NCI-H146 (cell line): ENCODE data around the gene PLCB4.
A peak's percentile ranks its signal among the peaks of the same experiment; 100 is the strongest.

Experiments used
- DNase-seq: peaks from one replicate; lab custom pipeline; 2025; lab: John Stamatoyannopoulos, UW

The PLCB4 gene

GRCh38 chr20:9453201-9453600 lies 384.3 kb downstream of the PLCB4 start:
- DNase-seq, result no peak

DNA sequence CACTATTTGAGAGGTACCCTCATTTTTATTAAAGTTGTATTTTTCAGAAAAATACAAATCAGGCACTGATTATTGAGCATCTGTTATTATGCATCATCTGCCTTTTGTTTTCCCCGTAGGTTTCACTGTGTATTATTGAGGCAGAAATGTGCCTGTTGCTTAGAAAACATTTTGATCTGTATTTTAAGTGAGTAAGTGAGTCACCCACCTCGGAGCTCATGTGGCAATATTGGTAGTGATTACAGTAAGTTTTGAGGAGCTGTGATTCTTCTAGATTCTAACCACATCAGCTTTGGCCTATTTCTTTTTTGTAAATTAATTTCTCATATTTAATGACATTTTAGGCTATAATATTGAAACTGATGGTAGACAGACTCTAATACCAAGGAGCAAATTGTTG lies 385.9 kb downstream of the PLCB4 start:
- no peak for DNase-seq

- DNase-seq, result no peak
These were observed 388.2 kb downstream of the PLCB4 start for GRCh38 chr20:9457136-9457535.

- DNase-seq, result peak; percentile 56
These were observed 389.4 kb downstream of the PLCB4 start for GRCh38 chr20:9458138-9458796.

DNA sequence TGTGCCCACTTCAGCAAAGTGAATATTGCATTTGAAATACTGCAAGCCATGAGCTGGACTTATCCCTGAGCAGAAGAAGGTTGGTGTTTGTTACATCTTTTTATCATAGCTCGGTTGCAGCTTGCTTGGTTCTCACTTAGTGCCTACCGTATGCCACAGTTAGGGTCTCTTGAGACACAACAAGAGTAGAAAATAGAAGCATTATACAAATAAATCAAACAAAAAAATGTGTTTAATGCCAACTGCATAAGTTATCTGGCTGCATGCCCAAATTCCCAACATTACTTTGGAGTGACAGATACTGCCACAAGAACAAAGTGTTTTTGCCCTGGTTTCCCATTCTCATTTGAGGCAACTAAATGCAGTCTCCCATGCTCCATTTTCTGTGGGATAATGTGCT lies 391.6 kb downstream of the PLCB4 start:
- DNase-seq, result no peak

GRCh38 chr20:9467995-9468394 lies 399.1 kb downstream of the PLCB4 start:
- DNase-seq, result peak; percentile 30

- no peak for DNase-seq
These were observed 406.0 kb downstream of the PLCB4 start for GRCh38 chr20:9474835-9475415.

DNA sequence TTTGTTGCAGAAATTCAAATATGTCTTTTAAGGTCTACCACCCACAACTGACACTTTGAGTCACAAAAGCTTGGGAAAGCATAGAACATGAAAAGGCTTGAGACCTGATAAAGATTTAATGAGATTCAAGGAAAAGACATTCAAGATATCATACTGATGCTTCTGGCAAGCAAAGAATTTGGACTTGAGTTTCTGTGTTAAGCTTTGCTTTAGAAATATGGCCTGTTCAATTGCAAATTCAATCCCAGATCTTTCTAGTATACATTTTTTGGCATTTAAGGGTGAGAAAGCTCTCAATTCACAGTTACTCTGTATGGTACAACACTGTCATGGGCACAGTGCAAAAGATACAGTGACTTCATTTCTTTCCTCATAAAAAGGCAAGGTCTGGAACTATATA lies 406.6 kb downstream of the PLCB4 start:
- no peak for DNase-seq

DNA sequence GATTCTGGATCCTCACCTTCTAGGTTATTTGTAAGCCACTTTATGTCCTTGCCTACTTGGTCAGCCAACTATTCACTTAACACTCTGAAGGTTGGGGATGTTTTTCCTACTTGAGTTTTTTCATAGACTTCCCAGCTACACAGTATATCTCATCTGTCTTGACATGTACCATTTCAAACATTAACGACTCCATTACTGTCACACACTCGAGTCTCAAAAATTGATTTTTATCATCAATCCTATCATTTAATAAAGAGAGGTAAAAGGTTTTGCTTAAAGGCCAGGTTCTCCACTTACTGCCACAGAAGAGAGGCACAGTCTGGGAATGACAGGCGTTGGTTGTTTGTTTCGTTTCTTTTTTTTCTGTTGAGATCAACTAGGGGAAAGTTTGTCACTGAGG lies 407.3 kb downstream of the PLCB4 start:
- no peak for DNase-seq

- DNase-seq, result no peak
These were observed 407.8 kb downstream of the PLCB4 start for GRCh38 chr20:9476637-9477036.

DNA sequence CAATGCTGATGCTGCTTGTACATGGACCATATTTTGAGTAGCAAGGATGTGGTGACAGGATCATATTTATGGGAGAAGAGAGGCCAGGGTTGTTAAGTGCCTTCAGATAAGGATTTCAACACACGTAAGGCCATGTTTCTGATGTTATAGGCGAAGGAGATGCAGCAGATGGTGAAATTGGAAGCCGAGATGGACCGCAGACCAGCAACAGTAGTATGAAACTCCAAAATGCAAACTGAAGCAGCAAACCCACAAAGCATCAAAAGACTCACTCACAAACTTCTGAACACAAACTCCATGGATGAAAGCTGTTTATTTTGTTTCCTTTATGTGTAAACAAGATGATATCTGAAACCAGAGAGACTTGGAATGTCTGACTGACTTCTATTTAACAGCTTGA lies 409.9 kb downstream of the PLCB4 start:
- DNase-seq, result no peak

- DNase-seq, result no peak
These were observed 411.2 kb downstream of the PLCB4 start for GRCh38 chr20:9480066-9480465.

DNA sequence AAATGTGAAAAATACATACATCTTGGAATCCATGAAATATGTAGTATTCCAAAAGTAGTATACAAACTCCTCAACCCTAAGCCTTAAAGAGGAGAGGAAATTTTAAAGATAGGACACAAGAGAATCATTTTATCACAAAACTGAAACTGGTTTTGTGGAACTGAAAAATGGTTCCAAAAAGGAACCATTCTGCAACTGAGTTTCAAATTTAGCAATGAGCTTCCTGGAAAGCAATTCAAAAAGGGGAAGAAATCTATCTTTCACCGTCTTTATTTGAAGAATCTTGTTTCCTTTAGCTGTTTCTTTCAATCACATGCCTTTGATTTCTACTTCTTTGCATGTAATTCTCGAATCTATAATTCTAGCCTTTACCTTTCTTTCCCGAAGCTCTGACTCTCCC lies 413.3 kb downstream of the PLCB4 start:
- DNase-seq, result no peak

- DNase-seq, result no peak
These were observed 414.2 kb downstream of the PLCB4 start for GRCh38 chr20:9483131-9483530.

DNA sequence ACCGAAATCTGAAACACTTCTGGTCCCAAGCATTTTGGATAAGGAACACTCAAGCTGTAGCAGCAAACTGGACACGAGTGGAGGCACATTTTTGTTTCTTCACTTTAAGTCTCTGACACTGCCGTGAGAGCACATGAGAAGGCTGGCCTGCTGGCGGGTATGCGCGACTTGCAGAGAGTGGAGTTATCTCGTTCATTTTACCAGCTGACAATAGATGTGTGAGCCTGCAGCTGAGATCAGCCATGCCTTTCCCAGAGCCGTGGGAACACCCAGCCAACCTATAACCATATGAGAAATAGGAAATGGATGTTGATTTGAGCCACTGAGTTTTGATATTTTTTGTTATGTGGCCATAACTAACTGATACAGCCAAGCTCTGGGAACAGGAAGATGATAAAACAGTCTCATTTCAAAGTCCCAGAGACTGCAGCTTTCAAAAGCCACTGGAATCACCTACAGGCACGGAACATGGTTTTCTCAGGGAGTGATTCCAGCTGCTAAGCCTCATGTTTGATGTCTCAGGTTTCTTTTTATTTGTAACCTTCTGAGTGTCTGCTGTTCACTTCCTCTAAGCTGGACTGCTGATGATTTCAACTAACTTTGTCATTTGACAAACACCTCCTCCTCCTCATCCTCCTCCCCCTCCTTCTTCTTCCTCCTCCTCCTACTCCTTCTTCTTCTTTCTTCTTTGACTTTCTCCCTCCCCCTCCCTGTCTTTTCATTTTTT lies 416.9 kb downstream of the PLCB4 start:
- no peak for DNase-seq

GRCh38 chr20:9487231-9487630 lies 418.3 kb downstream of the PLCB4 start:
- DNase-seq, result no peak

DNA sequence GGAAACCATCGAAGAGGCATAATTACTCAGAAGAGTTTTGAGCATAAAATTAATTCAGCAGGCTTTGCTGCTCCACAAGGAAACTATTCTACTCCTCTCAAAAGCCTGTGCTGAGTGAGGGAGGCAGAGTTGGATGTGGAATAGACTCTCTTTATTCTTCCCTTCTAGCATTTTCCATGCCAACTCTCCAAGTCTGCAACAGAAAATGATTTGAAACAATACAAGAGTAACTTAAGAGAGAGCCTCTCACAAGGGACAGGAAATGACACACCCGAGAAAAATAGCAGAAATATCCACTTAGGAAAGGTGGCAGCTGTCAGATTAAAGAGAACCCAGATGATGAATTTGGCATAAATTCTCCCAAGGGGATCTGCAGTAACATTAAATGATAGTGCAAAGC lies 419.2 kb downstream of the PLCB4 start:
- no peak for DNase-seq

- DNase-seq, result no peak
These were observed 421.3 kb downstream of the PLCB4 start for GRCh38 chr20:9490161-9490560.

DNA sequence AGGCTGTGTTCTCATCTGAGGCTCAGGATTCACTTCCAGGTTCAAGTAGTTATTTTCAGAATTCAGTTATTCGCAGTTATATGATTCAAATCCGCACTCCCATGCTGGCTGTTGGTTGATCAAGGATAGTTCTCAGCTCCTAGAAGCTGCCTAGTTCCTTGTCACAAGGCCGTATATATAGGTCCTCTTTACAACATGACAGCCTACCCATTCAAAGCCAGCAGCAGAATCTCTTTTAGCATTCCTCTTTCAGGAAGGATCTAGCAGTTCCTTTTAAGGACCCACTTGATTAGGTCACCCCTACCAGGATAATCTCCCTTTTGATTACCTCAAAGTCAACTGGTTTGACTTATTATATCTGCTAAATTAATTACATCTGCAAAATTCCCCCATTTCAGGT lies 421.7 kb downstream of the PLCB4 start:
- no peak for DNase-seq

GRCh38 chr20:9491324-9491723 lies 422.4 kb downstream of the PLCB4 start:
- DNase-seq, result no peak

- no peak for DNase-seq
These were observed 423.2 kb downstream of the PLCB4 start for GRCh38 chr20:9492067-9492466.

DNA sequence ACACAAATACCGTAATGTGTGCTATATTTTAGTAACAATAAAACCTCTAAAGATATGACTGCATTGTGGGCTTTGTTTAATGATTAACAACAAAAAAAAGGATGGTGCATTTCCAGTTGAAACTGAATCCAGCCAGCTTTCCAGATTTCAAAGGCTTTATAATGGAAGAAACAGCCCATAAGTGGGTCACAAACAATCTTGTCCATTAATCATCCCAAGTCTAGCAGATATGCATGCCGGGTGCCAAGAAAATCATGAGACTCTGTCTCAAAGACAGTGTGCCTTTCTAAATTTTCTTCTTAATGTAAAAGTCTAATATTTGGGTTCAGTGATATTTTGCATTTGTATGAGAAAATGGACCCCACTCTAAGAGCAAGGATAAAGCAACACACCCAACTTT lies 424.9 kb downstream of the PLCB4 start:
- no peak for DNase-seq

- DNase-seq, result no peak
These were observed 426.8 kb downstream of the PLCB4 start for GRCh38 chr20:9495701-9496100.

DNA sequence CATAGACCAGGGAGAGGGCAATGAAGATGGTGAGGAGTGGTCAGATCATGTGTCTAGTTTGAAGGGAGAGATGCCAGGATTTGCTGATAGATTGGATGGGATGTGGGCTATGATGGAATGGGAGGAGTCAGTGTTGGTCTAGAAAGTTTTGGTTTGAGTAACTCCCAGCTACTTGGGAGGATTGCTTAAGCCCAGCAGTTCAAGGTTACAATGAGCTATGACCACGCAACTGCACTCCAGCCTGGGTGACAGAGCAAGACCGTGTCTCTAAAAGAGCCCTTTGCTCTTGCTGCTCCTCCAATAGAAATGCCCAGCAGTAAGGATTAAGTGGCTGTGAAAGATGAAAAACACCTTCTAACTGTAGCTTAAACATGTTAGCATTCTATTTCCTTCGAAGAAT lies 427.3 kb downstream of the PLCB4 start:
- DNase-seq, result no peak
